K562 (cell line): ENCODE results near the gene SESN3. TPM values are rescaled to one million over a fixed set of nuclear protein-coding genes. Genes with fewer than 3 reads are reported as not detected.

Experiments used
- ATAC-seq: fragments of 200-7000 bp; cut with Tn5 transposase; 3 replicates; pipeline ENCODE4 v1.9.1; 2020; ENCODE audit warnings: moderate library complexity
- BruUV-seq: library from RNA; stranded (reverse); fragments of 400-500 nt; replicated peaks from 2 replicates; lab custom pipeline; 2021; lab: Mats Ljungman, UMichigan
- CTCF ChIA-PET: fragments of 300-600 bp; formaldehyde crosslinking; extraction: SDS; loops from one replicate; lab custom pipeline; 2021; ENCODE audit warnings: low intra/inter-chr PET ratio; lab: Yijun Ruan, JAX
- POLR2A ChIA-PET: fragments of 300-600, 350-650 bp; sonication (Branson Sonifier 250); formaldehyde crosslinking; extraction: SDS; loops from one replicate; lab custom pipeline; 2021; ENCODE audit warnings: antibody characterized with exemption, inconsistent platforms; lab: Yijun Ruan, JAX
- DNase-seq, 4 experiments: peaks; one replicate each; pipeline versions ENCODE4 v3.0.0 to v3.0.0-alpha.2; 2011 to 2018; ENCODE audit warnings: low spot score in 3 of 4, mixed read lengths in 3 of 4; ENCODE audit errors: extremely low read depth in 1 of 4
- FAIRE-seq: peaks from 2 replicates; lab custom pipeline; 2011; peaks lifted over from hg19 to GRCh38; lab: Jason Lieb, UNC
- H2AFZ ChIP-seq: 2 replicates; pipeline ENCODE4 v1.6.0; 2011; ENCODE audit warnings: low read depth, low read length, control low read depth, inconsistent platforms
- H3K27ac ChIP-seq: fragments of 200-600 bp; 3 replicates; pipeline ENCODE4 v1.8.0; 2011; ENCODE audit warnings: low read depth, mild to moderate bottlenecking, control low read depth, inconsistent platforms, low read length, moderate library complexity, mixed read lengths; ENCODE audit errors: extremely low read depth
- H3K27me3 ChIP-seq, 2 experiments: fragments of 300-600 bp in 1 of 2; 2 replicates in 1 of 2; 3 replicates in 1 of 2; pipeline versions ENCODE4 v1.6.0 to v1.8.0; 2011; ENCODE audit warnings: inconsistent platforms in 2 of 2, low read length in 2 of 2, mild to moderate bottlenecking in 1 of 2, mixed read lengths in 1 of 2, moderate library complexity in 1 of 2; ENCODE audit not compliant: control insufficient read depth in 2 of 2, insufficient read depth in 2 of 2
- H3K36me3 ChIP-seq: fragments of 300-600 bp; 3 replicates; pipeline ENCODE4 v1.8.0; 2011; ENCODE audit warnings: mild to moderate bottlenecking, low read length, inconsistent platforms; ENCODE audit not compliant: control insufficient read depth, insufficient read depth
- H3K4me1 ChIP-seq, 2 experiments: fragments of 200-600 bp in 1 of 2; replicated peaks in 1 of 2; 2 replicates in 1 of 2; 3 replicates in 1 of 2; pipeline versions ENCODE4 v1.5.1 to v1.8.0; 2011; ENCODE audit warnings: inconsistent platforms in 2 of 2, low read length in 2 of 2, mild to moderate bottlenecking in 1 of 2, mixed read lengths in 1 of 2, moderate library complexity in 1 of 2; ENCODE audit not compliant: control insufficient read depth in 2 of 2, insufficient read depth in 2 of 2
- H3K4me2 ChIP-seq: 2 replicates; pipeline ENCODE4 v1.6.1; 2011; ENCODE audit warnings: low read length, control low read depth, inconsistent platforms, mixed read lengths; ENCODE audit not compliant: insufficient read depth
- H3K4me3 ChIP-seq: fragments of 200-600 bp; sonication (generic), shearing (Covaris generic); 2 replicates; pipeline ENCODE4 v1.5.1; 2016; ENCODE audit warnings: control low read depth, inconsistent platforms
- H3K79me2 ChIP-seq: fragments of 200-600 bp; 3 replicates; pipeline ENCODE4 v1.8.0; 2011; ENCODE audit warnings: low read length, inconsistent platforms; ENCODE audit not compliant: control insufficient read depth, insufficient read depth
- H3K9ac ChIP-seq, 2 experiments: 2 replicates each; pipeline versions ENCODE4 v1.6.0 to v1.6.1; 2011; ENCODE audit warnings: low read depth in 2 of 2, low read length in 2 of 2, control low read depth in 1 of 2, inconsistent platforms in 1 of 2, mild to moderate bottlenecking in 1 of 2, mixed read lengths in 1 of 2; ENCODE audit not compliant: insufficient read depth in 1 of 2
- H3K9me1 ChIP-seq: one replicate; pipeline ENCODE4 v1.6.0; 2011; ENCODE audit warnings: inconsistent platforms, mild to moderate bottlenecking, low read length, moderate library complexity; ENCODE audit not compliant: control insufficient read depth, insufficient read depth
- H3K9me3 ChIP-seq: replicated peaks from 2 replicates; pipeline ENCODE4 v1.5.1; 2011; ENCODE audit warnings: low read depth, low read length, inconsistent platforms; ENCODE audit not compliant: control insufficient read depth, insufficient read depth
- H4K20me1 ChIP-seq: replicated peaks from 2 replicates; pipeline ENCODE4 v1.6.1; 2011; ENCODE audit warnings: low read length, inconsistent platforms, mixed read lengths; ENCODE audit not compliant: control insufficient read depth, insufficient read depth
- CREBBP ChIP-seq: IDR thresholded peaks from one replicate; pipeline ENCODE4 v1.6.1; 2012; ENCODE audit warnings: low read depth, mild to moderate bottlenecking, control low read depth, inconsistent platforms, low read length
- EGR1 ChIP-seq: fragments of 450-650 bp; conservative IDR thresholded peaks from 2 replicates; pipeline ENCODE4 v1.6.1; 2017; ENCODE audit warnings: mild to moderate bottlenecking
- ETS1 ChIP-seq: conservative IDR thresholded peaks from 2 replicates; pipeline ENCODE4 v1.6.1; 2011; ENCODE audit warnings: low read depth, mild to moderate bottlenecking, low read length; ENCODE audit not compliant: control insufficient read depth
- HMBOX1 ChIP-seq: sonication (generic); IDR thresholded peaks from 2 replicates; pipeline ENCODE4 v1.6.1; 2016
- ILK ChIP-seq: fragments of 450-650 bp; IDR thresholded peaks from 2 replicates; pipeline ENCODE4 v1.6.1; 2016; ENCODE audit warnings: missing genetic modification characterization, low read depth, mild to moderate bottlenecking, missing compliant biosample characterization, moderate library complexity, borderline replicate concordance
- IRF2 ChIP-seq: sonication (generic); formaldehyde crosslinking; IDR thresholded peaks from 2 replicates; pipeline ENCODE4 v1.8.1; 2022; ENCODE audit warnings: mild to moderate bottlenecking, missing genetic modification reagents
- OTX1 ChIP-seq: fragments of 450-650 bp; formaldehyde crosslinking; IDR thresholded peaks from 2 replicates; pipeline ENCODE4 v1.4.0; 2022; ENCODE audit warnings: mild to moderate bottlenecking
- PURB ChIP-seq: sonication (generic); formaldehyde crosslinking; IDR thresholded peaks from 2 replicates; pipeline ENCODE4 v1.9.0; 2021; ENCODE audit warnings: low read depth, mild to moderate bottlenecking, missing genetic modification reagents
- RBM17 ChIP-seq: fragments of 200-400 bp; formaldehyde crosslinking; IDR thresholded peaks from 2 replicates; pipeline ENCODE4 v1.6.1; 2017; ENCODE audit warnings: low read depth, mild to moderate bottlenecking, low read length, borderline replicate concordance
- SLC30A9 ChIP-seq: fragments of 250-450 bp; sonication (Bioruptor Pico); IDR thresholded peaks from 2 replicates; pipeline ENCODE4 v1.8.0; 2022; ENCODE audit warnings: mild to moderate bottlenecking, moderate library complexity
- SNIP1 ChIP-seq: fragments of 450-650 bp; IDR thresholded peaks from 2 replicates; pipeline ENCODE4 v1.7.1; 2017; ENCODE audit warnings: low read depth, mild to moderate bottlenecking
- STAT6 ChIP-seq: sonication (generic); formaldehyde crosslinking; IDR thresholded peaks from 2 replicates; pipeline ENCODE4 v1.8.1; 2023; ENCODE audit warnings: mild to moderate bottlenecking, missing genetic modification reagents
- TSHZ1 ChIP-seq: fragments of 250-450 bp; sonication (Bioruptor Pico); IDR thresholded peaks from 2 replicates; pipeline ENCODE4 v1.4.0; 2020; ENCODE audit warnings: mild to moderate bottlenecking, moderate library complexity
- ZEB2 ChIP-seq: fragments of 450-650 bp; IDR thresholded peaks from 2 replicates; pipeline ENCODE4 v1.6.1; 2016
- ZNF133 ChIP-seq: fragments of 250-450 bp; sonication (Bioruptor Pico); IDR thresholded peaks from 2 replicates; pipeline ENCODE4 v1.4.0; 2020; ENCODE audit warnings: mild to moderate bottlenecking
- ZZZ3 ChIP-seq: fragments of 450-650 bp; IDR thresholded peaks from 2 replicates; pipeline ENCODE4 v1.6.1; 2016; ENCODE audit warnings: antibody characterized with exemption, mild to moderate bottlenecking, moderate library complexity
- WGBS: fragments of 100-300 bp; shearing (Covaris generic); methylation state at CpG from one replicate; pipeline ENCODE4 v1.1.6; 2016; ENCODE audit warnings: low coverage, mixed read lengths; ENCODE audit not compliant: insufficient coverage; ENCODE audit errors: missing lambda C conversion rate; 5-methylcytosine and 5-hydroxymethylcytosine counted together
- in situ Hi-C: fragments of 300-500 bp; cut with MboI; formaldehyde crosslinking; loops from 4 replicates; pipeline ENCODE4 v1.15.0; 2018; ENCODE audit warnings: inconsistent platforms, mixed read lengths
- intact Hi-C: fragments of 100-400 bp; cut with micrococcal nuclease; formaldehyde crosslinking; loops from 2 replicates; pipeline ENCODE4 v1.14.2; 2022
- polyA plus RNA-seq, 8 experiments: library from polyadenylated mRNA; depleted of rRNA in 4 of 8; stranded (reverse) in 5 of 8; unstranded in 3 of 8; fragments of >200 nt; fragmentation: Nextera tagmentation in 2 of 8; fragmentation: Illumina TruSeq in 1 of 8; extraction: Ambion mirVana in 2 of 8; extraction: Trizol in 1 of 8; gene quantifications; 2 replicates each; pipeline versions ENCODE4 v1.2.1 to v1.2.3, GENCODE V29; 2011 to 2014; ENCODE audit warnings: inconsistent platforms in 1 of 8, missing spikeins in 1 of 8
- total RNA-seq, 7 experiments: library from RNA; depleted of rRNA in 6 of 7; stranded (reverse); fragments of >200 nt in 6 of 7; fragmentation: Illumina TruSeq in 2 of 7; extraction: Trizol in 2 of 7; gene quantifications; 2 replicates each; pipeline versions ENCODE4 v1.2.1 to v1.2.3, GENCODE V29; 2011 to 2021; ENCODE audit warnings: low replicate concordance in 1 of 7

SESN3 gene
- total and polyA plus RNA-seq, 9 of the 15 experiments (the other 6 are each of a cell fraction or from before 2014, with no cell fraction given): 0.44 to 2.6 (median 1.5) TPM

- Histone ChIP-seq H2AFZ (no peak overlapping the region), H3K36me3 (no peaks in the 10 kb centered on the region), H3K4me2 (no peak overlapping the region), H3K9me1 (no peaks in the 10 kb centered on the region), H3K27me3 (no peaks in the 10 kb centered on the region), H3K4me1 (no peaks in the 10 kb centered on the region; a peak in 2 of 5 replicates), H3K4me3 (no peak overlapping the region), H3K79me2 (no peaks in the 10 kb centered on the region), H3K27ac (no peak overlapping the region), H3K9ac (no peak overlapping the region), H4K20me1 (no peaks in the 10 kb centered on the region), H3K9me3 (no peaks in the 10 kb centered on the region)
- DNase-seq: no peak
- WGBS: 9% methylated on average over 1 of the region's 1 CpG
- POLR2A ChIA-PET: no interaction called here
- no peak for FAIRE-seq
- ATAC-seq: no peak
- in situ Hi-C loops (no loop called here), intact Hi-C loops (no loop called here)
- no TSS peak for BruUV-seq
- CTCF ChIA-PET: no interaction called here
- TF ChIP-seq IRF2 (CRISPR knock-in tag): no peak
- TF ChIP-seq RBM17: no peak
- TF ChIP-seq EGR1: no peak
- TF ChIP-seq PURB (CRISPR knock-in tag): no peak
- TF ChIP-seq ZNF133 (CRISPR knock-in tag): no peak
- no peak for TF ChIP-seq SNIP1
- no peak for TF ChIP-seq SLC30A9 (CRISPR knock-in tag)
- no peak for TF ChIP-seq CREBBP
- no peak for TF ChIP-seq ETS1
- TF ChIP-seq ILK: no peak
- no peak for TF ChIP-seq TSHZ1
- no peak for TF ChIP-seq HMBOX1
- no peak for TF ChIP-seq ZEB2
- TF ChIP-seq ZZZ3: no peak
- TF ChIP-seq OTX1: no peak
- TF ChIP-seq STAT6 (CRISPR knock-in tag): no peak
These were observed 16.2 kb upstream of the SESN3 start for GRCh38 chr11:95247127-95247684.
